Progenitor cell of endocrine pancreas (in vitro differentiated cells): ENCODE results near the gene VPS13C. TPM values are rescaled to one million over a fixed set of nuclear protein-coding genes. Genes with fewer than 3 reads are reported as not detected.

Experiments used
- DNase-seq: peaks from one replicate; pipeline ENCODE4 v3.0.0; 2021; ENCODE audit warnings: low spot score; ENCODE audit not compliant: unreplicated experiment
- H3K27ac Mint-ChIP-seq: 2 replicates; pipeline ENCODE4 v1.8.0; 2021; ENCODE audit warnings: mild to moderate bottlenecking, moderate library complexity, mixed read lengths
- H3K27me3 Mint-ChIP-seq: 2 replicates; pipeline ENCODE4 v1.8.0; 2021; ENCODE audit warnings: mixed read lengths
- H3K36me3 Mint-ChIP-seq: 2 replicates; pipeline ENCODE4 v1.8.0; 2022; ENCODE audit warnings: mixed read lengths; ENCODE audit not compliant: insufficient read depth
- H3K4me1 Mint-ChIP-seq: 2 replicates; pipeline ENCODE4 v1.8.0; 2021; ENCODE audit warnings: low read depth, mixed read lengths
- H3K4me3 Mint-ChIP-seq: 2 replicates; pipeline ENCODE4 v1.8.0; 2021; ENCODE audit warnings: low read depth, mild to moderate bottlenecking, moderate library complexity, mixed read lengths
- H3K9me3 Mint-ChIP-seq: 2 replicates; pipeline ENCODE4 v1.8.0; 2021; ENCODE audit warnings: low read depth, mixed read lengths
- CTCF ChIP-seq: fragments of 200-600 bp; sonication (generic); IDR thresholded peaks from one replicate; pipeline ENCODE4 v1.5.0; 2021; ENCODE audit warnings: antibody characterized with exemption, mild to moderate bottlenecking; ENCODE audit not compliant: unreplicated experiment
- total RNA-seq: library from RNA; stranded (reverse); gene quantifications from 2 replicates; pipeline ENCODE4 v1.2.1, GENCODE V29; 2021

Gene VPS13C
- total RNA-seq, 1 donor from 2014 or later, result 47.7 TPM

DNA sequence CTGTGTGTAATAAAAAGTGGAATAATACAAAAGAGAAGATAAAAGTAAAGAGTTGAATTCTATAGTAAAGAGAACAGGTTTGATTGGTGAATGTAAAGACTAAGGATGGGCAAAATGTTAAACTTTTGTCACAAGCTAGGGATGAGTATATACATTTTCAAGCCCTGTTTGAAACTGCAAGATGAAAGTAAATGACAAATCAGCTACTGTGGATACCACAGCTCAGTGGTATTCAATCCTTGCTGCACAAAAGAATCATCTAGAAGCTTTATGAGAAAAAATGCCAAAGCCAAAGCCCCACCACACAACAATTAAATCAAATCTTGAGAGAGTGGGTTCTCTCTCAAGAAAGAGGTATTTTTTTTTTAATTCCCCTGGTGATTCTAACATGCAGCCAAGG, 67.7 kb downstream of the VPS13C start:
- H3K4me3 Mint-ChIP-seq, result no peak overlapping the region
- H3K36me3 Mint-ChIP-seq, result peaks cover 26% of the 10 kb centered on the region
- no peaks in the 10 kb centered on the region for H3K4me1 Mint-ChIP-seq
- H3K9me3 Mint-ChIP-seq, result peaks cover 12% of the 10 kb centered on the region
- H3K27me3 Mint-ChIP-seq, result no peaks in the 10 kb centered on the region
- no peak overlapping the region for H3K27ac Mint-ChIP-seq
- no peak for DNase-seq
- no peak for TF ChIP-seq CTCF

DNA sequence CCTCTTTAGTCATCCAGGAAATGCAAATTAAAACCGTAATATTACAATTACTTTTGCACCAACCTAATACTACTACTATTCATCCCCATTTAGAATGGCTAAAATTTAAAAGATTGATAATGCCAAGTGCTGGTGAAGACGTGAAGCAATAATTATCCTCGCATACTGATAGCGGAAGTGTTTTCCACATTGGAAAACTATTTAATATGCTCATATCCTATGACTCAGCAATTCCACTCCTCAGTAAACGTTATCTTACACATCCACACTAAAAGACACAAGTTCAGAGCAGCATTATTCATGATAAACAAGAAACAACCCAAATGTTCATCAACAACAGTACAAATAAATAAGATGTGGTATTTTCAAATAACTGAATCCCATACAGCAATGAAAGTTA, 70.6 kb downstream of the VPS13C start:
- no peak for TF ChIP-seq CTCF
- Mint-ChIP-seq H3K4me3 (no peak overlapping the region), H3K36me3 (peaks cover 28% of the 10 kb centered on the region), H3K27ac (no peak overlapping the region), H3K4me1 (no peaks in the 10 kb centered on the region), H3K27me3 (no peaks in the 10 kb centered on the region), H3K9me3 (peaks cover 12% of the 10 kb centered on the region)
- no peak for DNase-seq

DNA sequence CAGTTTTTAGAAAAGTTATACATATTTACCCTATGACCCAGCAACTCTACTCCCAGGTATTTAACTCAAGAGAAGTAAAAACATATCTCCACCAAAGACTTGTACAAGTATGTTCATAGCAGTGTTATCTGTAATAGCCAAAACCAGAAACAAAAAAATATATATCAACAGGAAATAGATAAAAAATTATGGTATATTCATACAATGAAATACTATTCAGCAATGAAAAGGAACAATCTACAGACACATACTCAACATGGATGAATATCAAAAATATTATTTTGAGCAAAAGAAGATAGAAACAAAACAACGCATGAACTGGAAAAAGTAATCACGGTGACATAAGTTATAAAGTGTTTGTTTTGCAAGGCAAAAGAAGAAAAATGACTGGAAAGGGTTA, 72.4 kb downstream of the VPS13C start:
- DNase-seq, result no peak
- Mint-ChIP-seq H3K9me3 (peaks cover 12% of the 10 kb centered on the region), H3K27ac (no peak overlapping the region), H3K27me3 (no peaks in the 10 kb centered on the region), H3K36me3 (peaks cover 30% of the 10 kb centered on the region), H3K4me1 (no peaks in the 10 kb centered on the region), H3K4me3 (no peak overlapping the region)
- no peak for TF ChIP-seq CTCF

DNA sequence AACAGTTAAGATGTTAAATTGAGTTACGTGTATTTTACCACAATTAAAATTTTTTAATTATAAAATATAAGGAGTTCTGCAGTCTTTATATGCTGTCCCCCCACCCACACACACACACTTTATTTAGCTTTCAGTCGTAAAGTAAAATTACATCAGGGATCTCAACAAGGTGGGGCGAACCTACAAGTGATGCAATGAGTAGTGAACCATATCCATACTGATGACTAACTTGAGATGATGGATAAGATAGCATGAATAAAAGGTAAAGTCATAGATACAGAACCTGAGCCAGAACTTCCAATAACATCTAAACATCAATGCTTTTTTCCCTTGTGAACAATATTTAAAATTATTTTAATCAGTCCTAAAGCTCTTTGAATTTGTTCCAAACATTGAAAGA, 77.2 kb downstream of the VPS13C start:
- no peaks in the 10 kb centered on the region for H3K27me3 Mint-ChIP-seq
- peaks cover 26% of the 10 kb centered on the region for H3K36me3 Mint-ChIP-seq
- H3K27ac Mint-ChIP-seq, result no peak overlapping the region
- no peaks in the 10 kb centered on the region for H3K9me3 Mint-ChIP-seq
- no peaks in the 10 kb centered on the region for H3K4me1 Mint-ChIP-seq
- TF ChIP-seq CTCF, result no peak
- no peak overlapping the region for H3K4me3 Mint-ChIP-seq
- DNase-seq, result no peak

DNA sequence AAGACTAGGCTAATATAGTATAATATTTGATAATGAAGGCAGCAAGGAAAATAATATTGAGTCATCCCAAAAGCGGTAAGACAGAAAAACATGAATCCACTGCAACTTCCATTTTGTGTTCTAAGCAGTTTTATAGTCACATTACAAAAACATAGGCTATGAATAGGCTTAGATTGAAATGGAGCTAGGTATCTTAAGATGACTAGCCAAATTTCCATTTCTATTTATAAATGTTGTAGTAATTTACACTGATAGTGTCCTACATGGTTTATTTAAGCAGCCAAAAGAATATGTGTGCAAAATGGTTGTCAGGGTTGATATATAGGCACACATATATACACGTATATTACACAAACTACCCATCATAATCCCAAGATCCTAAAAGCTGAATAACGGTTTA, 82.0 kb downstream of the VPS13C start:
- Mint-ChIP-seq H3K4me3 (no peak overlapping the region), H3K27ac (no peak overlapping the region), H3K9me3 (no peaks in the 10 kb centered on the region), H3K36me3 (peaks cover 16% of the 10 kb centered on the region), H3K4me1 (no peaks in the 10 kb centered on the region), H3K27me3 (no peaks in the 10 kb centered on the region)
- no peak for DNase-seq
- no peak for TF ChIP-seq CTCF
